HUES64 (cell line): ENCODE data around the gene GRM7.

Source experiments
- H3K27ac ChIP-seq: 2 replicates; pipeline ENCODE4 v1.7.0; 2013; ENCODE audit warnings: low read depth, low read length, inconsistent platforms
- H3K27me3 ChIP-seq: 2 replicates; pipeline ENCODE4 v1.6.1; 2013; ENCODE audit warnings: mild to moderate bottlenecking, low read length; ENCODE audit not compliant: insufficient read depth
- H3K36me3 ChIP-seq: 2 replicates; pipeline ENCODE4 v1.6.1; 2013; ENCODE audit warnings: mild to moderate bottlenecking, low read length; ENCODE audit not compliant: insufficient read depth
- H3K4me1 ChIP-seq: 2 replicates; pipeline ENCODE4 v1.6.1; 2013; ENCODE audit warnings: mild to moderate bottlenecking, low read length, moderate library complexity; ENCODE audit not compliant: insufficient read depth
- H3K4me3 ChIP-seq: 2 replicates; pipeline ENCODE4 v1.5.1; 2013; ENCODE audit warnings: mild to moderate bottlenecking, low read length, moderate library complexity
- H3K9ac ChIP-seq: 2 replicates; pipeline ENCODE4 v1.6.1; 2013; ENCODE audit warnings: mild to moderate bottlenecking, low read depth, low read length
- H3K9me3 ChIP-seq: 2 replicates; pipeline ENCODE4 v1.6.1; 2013; ENCODE audit warnings: low read depth, low read length; ENCODE audit not compliant: insufficient read depth
- WGBS: fragments of 150-250, 120-280 bp; methylation state at CpG from one replicate; pipeline ENCODE4 v1.1.7; 2013; ENCODE audit warnings: missing lambda C conversion rate; 5-methylcytosine and 5-hydroxymethylcytosine counted together

The GRM7 gene

DNA sequence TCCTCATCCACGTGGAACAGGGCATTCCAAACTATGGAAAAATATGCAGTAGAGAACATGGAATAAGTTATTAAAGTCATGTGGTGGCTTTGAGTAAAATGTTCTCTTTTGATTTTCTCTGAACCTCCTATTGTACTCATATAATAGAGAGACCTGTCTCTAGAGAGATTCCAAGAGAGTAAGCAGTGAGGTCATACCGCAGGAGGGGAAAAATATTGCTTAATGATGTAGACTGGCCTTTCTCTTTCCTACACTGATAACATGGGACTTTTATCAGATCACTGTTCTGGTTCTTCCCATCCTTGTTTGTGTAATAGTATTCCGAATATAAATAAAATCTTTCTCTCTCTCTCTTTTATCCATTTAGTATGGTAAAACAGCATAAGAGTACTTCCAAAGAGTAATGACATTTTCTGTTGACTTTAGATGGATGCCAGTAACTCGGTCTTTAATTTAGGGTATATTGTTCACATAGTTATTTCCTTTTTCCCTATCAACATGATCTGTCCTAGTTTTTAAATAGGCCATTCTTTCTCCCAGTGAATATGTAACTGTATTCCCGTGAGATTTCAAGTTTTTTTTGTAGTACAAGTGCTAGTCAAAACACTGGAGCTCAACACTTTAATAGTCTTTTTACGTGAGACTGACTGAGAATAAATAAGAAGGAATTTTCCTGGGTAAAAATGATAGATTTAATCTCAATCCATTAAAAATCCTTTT is 826.7 kb downstream of the GRM7 start:
- no peaks in the 10 kb centered on the region for H3K27me3 ChIP-seq
- no peak overlapping the region for H3K4me3 ChIP-seq
- peaks cover 18% of the 10 kb centered on the region for H3K4me1 ChIP-seq
- H3K9me3 ChIP-seq: peaks cover 6% of the 10 kb centered on the region; the same call in 1 of the 2 replicates
- no peak overlapping the region for H3K27ac ChIP-seq
- H3K36me3 ChIP-seq: no peaks in the 10 kb centered on the region
- WGBS: 90% methylated on average over 4 of the region's 6 CpGs
- no peak overlapping the region for H3K9ac ChIP-seq

DNA sequence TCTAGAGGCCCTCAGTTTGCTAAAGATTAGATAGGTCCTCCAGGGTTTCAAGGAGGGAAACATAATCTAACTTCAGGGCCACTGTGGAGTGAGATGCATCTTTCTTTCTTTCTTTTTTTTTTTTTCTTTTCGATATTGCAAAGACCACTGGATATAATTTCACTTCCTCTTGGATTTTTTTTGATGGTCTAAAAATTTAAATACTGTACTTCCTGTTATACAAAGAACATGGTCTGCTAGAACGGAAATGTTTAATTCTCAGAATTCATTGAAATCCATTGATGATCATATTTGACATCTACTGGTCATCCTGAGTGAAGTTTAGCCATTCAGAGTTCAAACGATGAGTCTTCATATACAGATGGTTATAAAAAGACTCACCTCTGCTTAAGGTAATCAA is 832.0 kb downstream of the GRM7 start:
- H3K9ac ChIP-seq: no peak overlapping the region
- no peaks in the 10 kb centered on the region for H3K36me3 ChIP-seq
- H3K9me3 ChIP-seq: no peaks in the 10 kb centered on the region
- 97% methylated on average over 2 of the region's 3 CpGs for WGBS
- H3K4me3 ChIP-seq: no peak overlapping the region
- H3K27ac ChIP-seq: no peak overlapping the region
- no peaks in the 10 kb centered on the region for H3K27me3 ChIP-seq
- H3K4me1 ChIP-seq: peaks cover 6% of the 10 kb centered on the region

DNA sequence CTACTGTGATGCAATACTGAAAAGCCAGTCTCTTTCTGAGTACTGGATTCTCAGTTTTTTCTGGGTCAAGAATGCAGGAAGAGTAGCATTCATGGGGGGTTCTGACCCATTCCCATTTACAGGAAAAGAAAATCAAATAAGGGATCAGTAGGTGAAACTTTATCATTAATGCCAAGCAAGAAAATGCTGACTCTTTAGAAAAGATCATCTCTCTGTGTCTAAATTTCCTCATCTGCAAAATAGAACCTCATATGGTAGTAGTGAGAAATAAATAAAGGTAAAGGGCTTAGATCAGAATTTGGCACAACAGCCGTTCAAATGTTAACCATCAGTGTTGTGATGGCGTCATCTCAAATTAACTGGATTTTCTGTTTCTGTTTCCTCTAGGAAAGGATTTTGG is 833.1 kb downstream of the GRM7 start:
- Histone ChIP-seq H3K9me3 (no peaks in the 10 kb centered on the region), H3K4me1 (peaks cover 6% of the 10 kb centered on the region), H3K4me3 (no peak overlapping the region), H3K27me3 (no peaks in the 10 kb centered on the region), H3K36me3 (no peaks in the 10 kb centered on the region), H3K9ac (no peak overlapping the region), H3K27ac (no peak overlapping the region)
- WGBS: 97% methylated on average over 2 of the region's 2 CpGs

GRCh38 chr3:7695049-7695448 is 834.1 kb downstream of the GRM7 start:
- no peak overlapping the region for H3K27ac ChIP-seq
- no peaks in the 10 kb centered on the region for H3K36me3 ChIP-seq
- H3K4me1 ChIP-seq: peaks cover 8% of the 10 kb centered on the region
- 89% methylated on average over 1 of the region's 1 CpG for WGBS
- no peak overlapping the region for H3K9ac ChIP-seq
- no peaks in the 10 kb centered on the region for H3K27me3 ChIP-seq
- H3K9me3 ChIP-seq: no peaks in the 10 kb centered on the region
- no peak overlapping the region for H3K4me3 ChIP-seq

- H3K4me1 ChIP-seq: peaks cover 15% of the 10 kb centered on the region
- WGBS: 94% methylated on average over 2 of the region's 2 CpGs
- H3K27ac ChIP-seq: no peak overlapping the region
- no peaks in the 10 kb centered on the region for H3K9me3 ChIP-seq
- no peaks in the 10 kb centered on the region for H3K27me3 ChIP-seq
- no peak overlapping the region for H3K9ac ChIP-seq
- H3K4me3 ChIP-seq: no peak overlapping the region
- H3K36me3 ChIP-seq: no peaks in the 10 kb centered on the region
These were observed 835.4 kb downstream of the GRM7 start for GRCh38 chr3:7696320-7696719.

GRCh38 chr3:7697548-7697947 is 836.6 kb downstream of the GRM7 start:
- WGBS: 92% methylated on average over 4 of the region's 4 CpGs
- Histone ChIP-seq H3K27me3 (no peaks in the 10 kb centered on the region), H3K4me1 (peaks cover 15% of the 10 kb centered on the region), H3K27ac (no peak overlapping the region), H3K9me3 (no peaks in the 10 kb centered on the region), H3K9ac (no peak overlapping the region), H3K36me3 (no peaks in the 10 kb centered on the region), H3K4me3 (no peak overlapping the region)

DNA sequence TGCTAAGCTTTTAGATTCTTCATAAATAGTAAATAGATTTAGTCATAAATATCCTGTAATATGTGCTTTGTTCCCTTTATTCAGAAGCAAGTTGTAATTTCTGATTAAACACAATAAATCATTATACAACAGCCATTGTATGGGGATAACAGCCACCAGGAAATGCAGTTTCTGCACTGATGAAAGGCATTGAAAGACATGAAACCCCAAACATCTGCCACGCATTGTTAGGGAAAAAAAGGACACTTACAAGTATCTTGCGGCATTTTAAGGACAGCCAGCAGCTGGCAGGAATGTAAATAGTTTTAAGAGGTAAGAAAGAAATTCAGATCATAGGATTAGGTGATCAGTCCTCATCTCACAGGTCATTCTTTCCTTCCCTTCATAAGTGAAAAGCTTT is 839.6 kb downstream of the GRM7 start:
- Histone ChIP-seq H3K36me3 (no peaks in the 10 kb centered on the region), H3K4me1 (peaks cover 8% of the 10 kb centered on the region; the same call in 1 of the 2 replicates), H3K9ac (no peak overlapping the region), H3K27me3 (no peaks in the 10 kb centered on the region), H3K9me3 (no peaks in the 10 kb centered on the region), H3K4me3 (no peak overlapping the region), H3K27ac (no peak overlapping the region)
- 72% methylated on average over 2 of the region's 2 CpGs for WGBS

DNA sequence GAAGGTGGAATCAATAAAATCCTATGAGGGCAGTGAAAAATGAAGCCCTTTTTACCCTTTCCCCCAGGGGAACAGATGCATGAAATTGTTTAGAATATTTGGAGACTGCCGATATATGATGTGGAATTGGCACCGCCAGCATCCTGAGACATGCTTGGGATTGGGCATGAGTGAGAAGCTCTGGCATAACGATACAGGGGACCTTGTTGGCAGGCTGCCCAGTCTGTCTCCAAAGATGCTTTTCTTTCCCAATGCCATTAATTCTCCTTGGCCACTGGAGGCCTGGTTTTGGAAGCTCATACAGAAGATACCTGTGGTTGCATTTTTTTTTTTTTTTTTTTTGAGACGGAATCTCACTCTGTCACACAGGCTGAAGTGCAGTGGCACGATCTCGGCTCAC is 840.1 kb downstream of the GRM7 start:
- H3K27me3 ChIP-seq: no peaks in the 10 kb centered on the region
- no peaks in the 10 kb centered on the region for H3K9me3 ChIP-seq
- H3K4me1 ChIP-seq: peaks cover 8% of the 10 kb centered on the region; the same call in 1 of the 2 replicates
- H3K27ac ChIP-seq: no peak overlapping the region
- no peak overlapping the region for H3K4me3 ChIP-seq
- no peaks in the 10 kb centered on the region for H3K36me3 ChIP-seq
- 98% methylated on average over 6 of the region's 6 CpGs for WGBS
- H3K9ac ChIP-seq: no peak overlapping the region

DNA sequence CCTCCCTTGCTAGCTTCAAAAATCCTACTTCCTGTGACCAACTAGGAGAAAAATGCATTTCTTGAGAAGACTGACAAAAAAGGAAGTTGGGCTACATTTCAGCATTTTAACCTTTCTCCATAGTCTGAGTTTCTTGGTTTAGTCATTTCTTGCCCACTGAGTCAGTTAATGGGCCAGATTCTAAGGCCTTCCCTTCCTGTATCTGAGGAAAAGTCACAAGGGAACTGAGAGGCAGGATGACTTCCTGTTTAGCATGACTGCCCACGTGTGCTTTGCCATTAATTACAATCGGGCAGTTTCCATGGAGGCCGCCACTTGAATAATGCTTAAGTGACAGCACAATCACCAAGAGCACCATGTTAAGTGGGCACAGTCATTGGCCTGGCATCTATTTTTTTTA is 846.3 kb downstream of the GRM7 start:
- Histone ChIP-seq H3K4me1 (no peaks in the 10 kb centered on the region), H3K36me3 (no peaks in the 10 kb centered on the region), H3K9ac (no peak overlapping the region), H3K27me3 (no peaks in the 10 kb centered on the region), H3K27ac (no peak overlapping the region), H3K9me3 (no peaks in the 10 kb centered on the region), H3K4me3 (no peak overlapping the region)
- WGBS: 88% methylated on average over 3 of the region's 3 CpGs

GRCh38 chr3:7709376-7710082 is 848.6 kb downstream of the GRM7 start:
- Histone ChIP-seq H3K27me3 (no peaks in the 10 kb centered on the region), H3K36me3 (no peaks in the 10 kb centered on the region), H3K9me3 (no peaks in the 10 kb centered on the region), H3K4me1 (no peaks in the 10 kb centered on the region; the same call in 1 of the 2 replicates), H3K4me3 (no peak overlapping the region), H3K27ac (no peak overlapping the region), H3K9ac (no peak overlapping the region)
- WGBS: 96% methylated on average over 4 of the region's 5 CpGs

DNA sequence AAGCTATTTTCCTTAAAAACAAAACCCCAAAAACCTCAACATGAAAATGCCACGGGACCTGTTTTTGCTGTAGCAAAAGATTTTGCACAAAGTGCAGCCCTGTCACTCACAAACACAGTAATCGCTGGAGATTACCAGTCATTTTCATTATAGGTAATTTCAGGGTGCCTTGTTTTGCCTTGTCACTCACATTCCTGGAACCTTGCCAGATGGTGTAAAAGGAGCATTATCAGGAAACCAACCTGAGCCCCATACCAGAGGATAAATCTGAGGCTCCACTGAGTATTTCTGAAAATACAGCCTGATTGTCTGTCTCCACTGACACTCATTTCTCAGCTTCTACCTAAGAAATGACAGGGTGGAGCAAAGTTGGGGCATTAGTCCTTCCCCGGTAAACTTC is 849.4 kb downstream of the GRM7 start:
- H3K4me3 ChIP-seq: no peak overlapping the region
- H3K9ac ChIP-seq: no peak overlapping the region
- 95% methylated on average over 3 of the region's 3 CpGs for WGBS
- H3K27me3 ChIP-seq: no peaks in the 10 kb centered on the region
- H3K4me1 ChIP-seq: no peaks in the 10 kb centered on the region; the same call in 1 of the 2 replicates
- no peaks in the 10 kb centered on the region for H3K9me3 ChIP-seq
- no peaks in the 10 kb centered on the region for H3K36me3 ChIP-seq
- H3K27ac ChIP-seq: no peak overlapping the region
